Measurements from ENCODE around the gene RAI1.

GRCh38 chr17:17710355-17710727 lies 29.1 kb downstream of the RAI1 start:
- TF ChIP-seq CTCF (conservative IDR thresholded peaks at IDR 0.05) (no peak), ZFX (IDR thresholded peaks at IDR 0.05) (no peak)

All from C4-2B (cell line).